Prostate gland (tissue), 2 donors: ENCODE results near the gene HTR7. TPM values are rescaled to one million over a fixed set of nuclear protein-coding genes. Genes with fewer than 3 reads are reported as not detected.
"Not testable (repeated sequence)": the region's sequence is repeated elsewhere in the genome, so short reads cannot be mapped to it uniquely, and the experiment has no call there.

Source experiments
- DNase-seq: peaks from one replicate; pipeline ENCODE4 v3.0.0-alpha.2; 2019; ENCODE audit warnings: low spot score
- H3K27ac ChIP-seq, 2 donors: fragments of 200-600 bp; sonication (generic); 2 replicates each; pipeline ENCODE4 v1.5.1; 2017 to 2019
- H3K27me3 ChIP-seq: fragments of 200-600 bp; sonication (generic); replicated peaks from 2 replicates; pipeline ENCODE4 v1.5.1; 2019; ENCODE audit not compliant: insufficient read depth
- H3K36me3 ChIP-seq, 2 donors: fragments of 200-600 bp; sonication (generic); 1 replicate in 1 of 2; 2 replicates in 1 of 2; pipeline versions ENCODE4 v1.5.1 to v1.8.1; 2017 to 2019
- H3K4me1 ChIP-seq: fragments of 200-600 bp; sonication (generic); replicated peaks from 2 replicates; pipeline ENCODE4 v1.5.1; 2019
- H3K4me3 ChIP-seq, 2 donors: fragments of 200-600 bp; sonication (generic); 2 replicates each; pipeline ENCODE4 v1.5.1; 2017 to 2019
- H3K9me3 ChIP-seq: fragments of 200-600 bp; sonication (generic); 2 replicates; pipeline ENCODE4 v1.5.1; 2017
- POLR2A ChIP-seq: fragments of 450-650 bp; IDR thresholded peaks from one replicate; pipeline ENCODE4 v1.6.1; 2016; ENCODE audit warnings: antibody characterized with exemption, mild to moderate bottlenecking
- POLR2AphosphoS5 ChIP-seq: sonication (generic); formaldehyde crosslinking; IDR thresholded peaks from one replicate; pipeline ENCODE4 v1.6.1; 2017; ENCODE audit warnings: antibody characterized with exemption
- WGBS: methylation state at CpG from one replicate; pipeline ENCODE4 v1.1.5; 2018; 5-methylcytosine and 5-hydroxymethylcytosine counted together
- intact Hi-C: fragments of 100-400 bp; cut with DNase I; formaldehyde crosslinking; loops from one replicate; pipeline ENCODE4 v1.14.2; 2022
- total RNA-seq, 2 donors: library from RNA; depleted of rRNA; stranded (reverse); fragments of >200 nt; gene quantifications; one replicate each; pipeline ENCODE4 v1.1.0, GENCODE V29; 2016
- TF ChIP-seq, protein P1 (sequence below), 4 experiments: fragments of 200-600 bp in 2 of 4; fragments of 450-650 bp in 2 of 4; sonication (generic) in 2 of 4; IDR thresholded peaks; 1 replicate in 3 of 4; 2 replicates in 1 of 4; pipeline ENCODE4 v1.5.1; 2016 to 2019; ENCODE audit warnings: antibody characterized with exemption in 4 of 4, mild to moderate bottlenecking in 2 of 4, moderate library complexity in 2 of 4

The HTR7 gene
- total RNA-seq, 2 donors from 2014 or later, result 0.77 to 3.5 TPM

DNA sequence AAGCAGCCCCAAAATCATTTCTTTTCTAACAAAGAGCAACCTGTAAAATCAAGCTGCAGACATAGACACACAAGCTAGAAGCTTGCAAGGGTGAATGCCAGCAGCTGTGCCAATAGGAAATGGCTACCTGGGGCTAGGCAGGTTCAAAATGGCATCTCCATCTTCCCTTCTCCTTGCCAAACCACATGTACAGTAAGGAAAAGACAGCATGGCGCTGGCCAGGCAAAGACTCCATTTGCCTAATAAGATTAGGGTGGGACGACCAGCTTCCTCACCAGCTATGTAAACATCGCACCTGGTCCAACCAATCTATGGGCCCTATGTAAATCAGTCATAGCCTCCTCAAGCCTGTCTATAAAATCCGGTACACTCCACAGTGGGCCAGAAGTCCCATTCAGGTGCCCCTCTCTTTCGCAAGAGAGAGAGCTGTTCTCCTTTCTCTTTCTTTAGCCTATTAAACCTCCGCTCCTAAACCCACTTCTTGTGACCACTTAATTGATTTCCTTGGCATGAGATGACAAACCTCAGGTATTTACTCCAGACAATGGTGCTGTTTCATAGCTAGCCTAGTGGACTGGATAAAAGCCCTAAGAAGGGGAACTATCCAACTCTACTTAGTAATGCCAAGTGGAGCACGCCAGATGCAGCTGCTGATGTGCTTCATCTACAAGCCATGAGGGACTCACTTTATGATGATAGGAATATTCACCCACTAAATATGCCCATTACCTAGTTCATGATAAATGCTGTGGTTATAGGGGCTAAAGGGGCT is 44.1 kb downstream of the HTR7 start:
- 63% methylated on average over 7 of the region's 7 CpGs for WGBS
- intact Hi-C loops, result no loop called here
- Histone ChIP-seq H3K36me3 (no peaks in the 10 kb centered on the region), H3K4me1 (no peaks in the 10 kb centered on the region), H3K9me3 (no peaks in the 10 kb centered on the region), H3K27ac (no peak overlapping the region), H3K27me3 (no peaks in the 10 kb centered on the region), H3K4me3 (no peak overlapping the region)
- DNase-seq, result peak; percentile 10
- TF ChIP-seq POLR2A (no peak), POLR2AphosphoS5 (no peak)
- TF ChIP-seq, protein P1, sequence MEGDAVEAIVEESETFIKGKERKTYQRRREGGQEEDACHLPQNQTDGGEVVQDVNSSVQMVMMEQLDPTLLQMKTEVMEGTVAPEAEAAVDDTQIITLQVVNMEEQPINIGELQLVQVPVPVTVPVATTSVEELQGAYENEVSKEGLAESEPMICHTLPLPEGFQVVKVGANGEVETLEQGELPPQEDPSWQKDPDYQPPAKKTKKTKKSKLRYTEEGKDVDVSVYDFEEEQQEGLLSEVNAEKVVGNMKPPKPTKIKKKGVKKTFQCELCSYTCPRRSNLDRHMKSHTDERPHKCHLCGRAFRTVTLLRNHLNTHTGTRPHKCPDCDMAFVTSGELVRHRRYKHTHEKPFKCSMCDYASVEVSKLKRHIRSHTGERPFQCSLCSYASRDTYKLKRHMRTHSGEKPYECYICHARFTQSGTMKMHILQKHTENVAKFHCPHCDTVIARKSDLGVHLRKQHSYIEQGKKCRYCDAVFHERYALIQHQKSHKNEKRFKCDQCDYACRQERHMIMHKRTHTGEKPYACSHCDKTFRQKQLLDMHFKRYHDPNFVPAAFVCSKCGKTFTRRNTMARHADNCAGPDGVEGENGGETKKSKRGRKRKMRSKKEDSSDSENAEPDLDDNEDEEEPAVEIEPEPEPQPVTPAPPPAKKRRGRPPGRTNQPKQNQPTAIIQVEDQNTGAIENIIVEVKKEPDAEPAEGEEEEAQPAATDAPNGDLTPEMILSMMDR (IDR thresholded peaks at IDR 0.05), result no peak

DNA sequence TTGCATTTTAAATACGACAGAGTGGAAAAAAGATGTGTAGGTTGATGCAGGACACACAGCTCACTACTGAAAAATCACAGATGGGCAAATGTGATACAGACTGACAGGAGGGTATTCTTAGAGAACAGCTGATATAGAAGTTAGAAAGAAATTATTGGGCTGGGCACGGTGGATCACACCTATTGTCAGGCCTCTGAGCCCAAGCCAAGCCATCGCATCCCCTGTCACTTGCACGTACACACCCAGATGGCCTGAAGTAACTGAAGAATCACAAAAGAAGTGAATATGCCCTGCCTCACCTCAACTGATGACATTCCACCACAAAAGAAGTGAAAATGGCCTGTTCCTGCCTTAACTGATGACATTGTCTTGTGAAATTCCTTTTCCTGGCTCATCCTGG is 50.7 kb downstream of the HTR7 start:
- DNase-seq, H3K36me3 ChIP-seq, H3K4me3 ChIP-seq, intact Hi-C loops, H3K4me1 ChIP-seq, H3K27ac ChIP-seq, H3K27me3 ChIP-seq, H3K9me3 ChIP-seq: not testable (repeated sequence)
- WGBS, result 86% methylated on average over 4 of the region's 4 CpGs

GRCh38 chr10:90806677-90807076 is 51.2 kb downstream of the HTR7 start:
- Histone ChIP-seq H3K4me1 (no peaks in the 10 kb centered on the region), H3K27ac (no peak overlapping the region), H3K4me3 (no peak overlapping the region), H3K27me3 (no peaks in the 10 kb centered on the region), H3K36me3 (no peaks in the 10 kb centered on the region), H3K9me3 (no peaks in the 10 kb centered on the region)
- intact Hi-C loops, result no loop called here
- TF ChIP-seq, protein P1 (IDR thresholded peaks at IDR 0.05), result no peak
- TF ChIP-seq POLR2AphosphoS5 (no peak), POLR2A (no peak)
- no peak for DNase-seq
- 84% methylated on average over 1 of the region's 1 CpG for WGBS

GRCh38 chr10:90805206-90805605 is 52.6 kb downstream of the HTR7 start:
- Histone ChIP-seq H3K27me3 (no peaks in the 10 kb centered on the region), H3K27ac (no peak overlapping the region), H3K9me3 (no peaks in the 10 kb centered on the region), H3K36me3 (no peaks in the 10 kb centered on the region), H3K4me3 (no peak overlapping the region), H3K4me1 (no peaks in the 10 kb centered on the region)
- no peak for DNase-seq
- intact Hi-C loops, result no loop called here
- 71% methylated on average over 1 of the region's 1 CpG for WGBS
- no peak for TF ChIP-seq POLR2A

DNA sequence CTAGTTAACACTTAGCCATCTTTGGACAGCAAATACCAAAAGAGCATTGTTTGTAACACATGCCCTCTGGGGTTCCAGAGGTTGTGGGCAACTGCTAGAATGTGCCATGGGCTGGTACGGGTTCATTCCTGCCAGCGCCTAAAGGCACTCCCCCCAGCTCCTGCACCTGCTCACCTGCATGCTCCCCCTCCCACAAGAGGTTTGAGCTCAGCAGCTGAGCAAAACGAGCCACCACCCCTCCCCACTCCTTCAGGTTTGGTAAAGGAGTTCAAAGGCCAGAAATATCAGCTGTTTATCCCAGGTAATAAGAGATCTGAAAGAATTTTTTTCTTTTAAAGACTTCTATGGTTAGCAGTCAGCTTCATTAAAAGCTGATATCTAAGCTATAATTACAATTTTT is 53.5 kb downstream of the HTR7 start:
- H3K27ac ChIP-seq, result no peak overlapping the region
- no peaks in the 10 kb centered on the region for H3K27me3 ChIP-seq
- intact Hi-C loops, result no loop called here
- DNase-seq, result no peak
- no peaks in the 10 kb centered on the region for H3K9me3 ChIP-seq
- H3K4me1 ChIP-seq, result no peaks in the 10 kb centered on the region
- TF ChIP-seq POLR2AphosphoS5 (no peak), POLR2A (no peak)
- TF ChIP-seq, protein P1 (IDR thresholded peaks at IDR 0.05), result no peak
- H3K36me3 ChIP-seq, result no peaks in the 10 kb centered on the region
- 62% methylated on average over 3 of the region's 3 CpGs for WGBS
- no peak overlapping the region for H3K4me3 ChIP-seq

- Histone ChIP-seq H3K4me3 (no peak overlapping the region), H3K27me3 (no peaks in the 10 kb centered on the region), H3K4me1 (no peaks in the 10 kb centered on the region), H3K36me3 (no peaks in the 10 kb centered on the region), H3K9me3 (no peaks in the 10 kb centered on the region), H3K27ac (no peak overlapping the region)
- TF ChIP-seq POLR2A (no peak), POLR2AphosphoS5 (no peak)
- TF ChIP-seq, protein P1 (IDR thresholded peaks at IDR 0.05), result no peak
- WGBS, result 90% methylated on average over 1 of the region's 1 CpG
- intact Hi-C loops, result no loop called here
- no peak for DNase-seq
Measured at GRCh38 chr10:90801608-90802007, 56.2 kb downstream of the HTR7 start.
